Measurements from ENCODE around the gene KRT13. TPM values are rescaled to one million over a fixed set of nuclear protein-coding genes. Genes with fewer than 3 reads are reported as not detected.

KRT13 gene
- polyA plus RNA-seq, 1 donor from 2014 or later, result not detected

DNA sequence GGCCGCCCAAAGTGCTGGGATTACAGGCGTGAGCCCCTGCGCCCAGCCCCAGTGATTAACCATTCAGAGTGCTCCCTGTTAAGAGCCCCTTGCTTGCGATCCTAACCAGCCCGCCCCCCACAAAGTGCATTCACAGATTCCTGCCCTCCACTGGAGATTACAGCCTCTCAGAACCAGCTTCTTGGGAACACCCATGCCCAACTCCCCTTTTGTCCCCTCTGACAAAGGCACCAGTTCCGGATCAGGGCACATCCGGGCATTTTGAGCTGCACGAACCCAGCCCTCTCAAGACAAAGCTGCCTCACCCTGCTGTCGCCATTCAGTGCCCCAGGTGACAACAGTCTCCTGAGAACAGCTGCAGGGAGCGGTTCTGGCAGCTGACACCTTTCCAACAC lies 23.5 kb upstream of the KRT13 start:
- no peaks in the 10 kb centered on the region for H3K9me3 ChIP-seq (ENCODE audit: low read length)
- TF ChIP-seq POLR2AphosphoS5 (IDR thresholded peaks at IDR 0.05), result no peak
- TF ChIP-seq, protein P1, sequence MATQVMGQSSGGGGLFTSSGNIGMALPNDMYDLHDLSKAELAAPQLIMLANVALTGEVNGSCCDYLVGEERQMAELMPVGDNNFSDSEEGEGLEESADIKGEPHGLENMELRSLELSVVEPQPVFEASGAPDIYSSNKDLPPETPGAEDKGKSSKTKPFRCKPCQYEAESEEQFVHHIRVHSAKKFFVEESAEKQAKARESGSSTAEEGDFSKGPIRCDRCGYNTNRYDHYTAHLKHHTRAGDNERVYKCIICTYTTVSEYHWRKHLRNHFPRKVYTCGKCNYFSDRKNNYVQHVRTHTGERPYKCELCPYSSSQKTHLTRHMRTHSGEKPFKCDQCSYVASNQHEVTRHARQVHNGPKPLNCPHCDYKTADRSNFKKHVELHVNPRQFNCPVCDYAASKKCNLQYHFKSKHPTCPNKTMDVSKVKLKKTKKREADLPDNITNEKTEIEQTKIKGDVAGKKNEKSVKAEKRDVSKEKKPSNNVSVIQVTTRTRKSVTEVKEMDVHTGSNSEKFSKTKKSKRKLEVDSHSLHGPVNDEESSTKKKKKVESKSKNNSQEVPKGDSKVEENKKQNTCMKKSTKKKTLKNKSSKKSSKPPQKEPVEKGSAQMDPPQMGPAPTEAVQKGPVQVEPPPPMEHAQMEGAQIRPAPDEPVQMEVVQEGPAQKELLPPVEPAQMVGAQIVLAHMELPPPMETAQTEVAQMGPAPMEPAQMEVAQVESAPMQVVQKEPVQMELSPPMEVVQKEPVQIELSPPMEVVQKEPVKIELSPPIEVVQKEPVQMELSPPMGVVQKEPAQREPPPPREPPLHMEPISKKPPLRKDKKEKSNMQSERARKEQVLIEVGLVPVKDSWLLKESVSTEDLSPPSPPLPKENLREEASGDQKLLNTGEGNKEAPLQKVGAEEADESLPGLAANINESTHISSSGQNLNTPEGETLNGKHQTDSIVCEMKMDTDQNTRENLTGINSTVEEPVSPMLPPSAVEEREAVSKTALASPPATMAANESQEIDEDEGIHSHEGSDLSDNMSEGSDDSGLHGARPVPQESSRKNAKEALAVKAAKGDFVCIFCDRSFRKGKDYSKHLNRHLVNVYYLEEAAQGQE (IDR thresholded peaks at IDR 0.05; ENCODE audit: borderline replicate concordance), result no peak
- TF ChIP-seq RAD21 (conservative IDR thresholded peaks at IDR 0.05), result no peak
- TF ChIP-seq EP300 (conservative IDR thresholded peaks at IDR 0.05; ENCODE audit: poor library complexity, severe bottlenecking), result no peak
- no peak for TF ChIP-seq EZH2 (IDR thresholded peaks at IDR 0.05; ENCODE audit: borderline replicate concordance, insufficient read depth, low read length, poor library complexity, severe bottlenecking)
- TF ChIP-seq TAF1 (IDR thresholded peaks at IDR 0.05; ENCODE audit: low read depth), result no peak
- no peaks in the 10 kb centered on the region for H3K79me2 ChIP-seq (replicated peaks; ENCODE audit: insufficient read depth, low read length)
- no peak overlapping the region for H3K27ac ChIP-seq (ENCODE audit: low read length)
- no peak overlapping the region for H3K9ac ChIP-seq (ENCODE audit: low read length)
- H3K9me2 ChIP-seq (ENCODE audit: insufficient read depth, low read length), result no peaks in the 10 kb centered on the region
- H3F3A ChIP-seq (ENCODE audit: insufficient read depth, low read length, poor library complexity, severe bottlenecking), result no peaks in the 10 kb centered on the region
- H3K36me3 ChIP-seq (ENCODE audit: insufficient read depth, low read length), result no peaks in the 10 kb centered on the region
- no peak overlapping the region for H3K4me3 ChIP-seq (ENCODE audit: low read length)
- no peak overlapping the region for H2AFZ ChIP-seq (ENCODE audit: low read depth, low read length)
- no peak overlapping the region for H3K4me2 ChIP-seq (ENCODE audit: low read length)
- H3K27me3 ChIP-seq (ENCODE audit: insufficient read depth, low read depth, low read length), result peaks cover 28% of the 10 kb centered on the region
- no peaks in the 10 kb centered on the region for H4K20me1 ChIP-seq (ENCODE audit: insufficient read depth)

- Histone ChIP-seq H3K9ac (ENCODE audit: low read length) (no peak overlapping the region), H2AFZ (ENCODE audit: low read depth, low read length) (peak overlapping the region; percentile 8), H3K9me2 (ENCODE audit: insufficient read depth, low read length) (no peaks in the 10 kb centered on the region), H3K4me3 (ENCODE audit: low read length) (peak overlapping the region; percentile 55), H3K79me2 (replicated peaks; ENCODE audit: insufficient read depth, low read length) (no peaks in the 10 kb centered on the region), H3K27me3 (ENCODE audit: insufficient read depth, low read depth, low read length) (peaks cover 28% of the 10 kb centered on the region), H3K9me3 (ENCODE audit: low read length) (no peaks in the 10 kb centered on the region), H3K27ac (ENCODE audit: low read length) (no peak overlapping the region), H3F3A (ENCODE audit: insufficient read depth, low read length, poor library complexity, severe bottlenecking) (no peaks in the 10 kb centered on the region), H3K36me3 (ENCODE audit: insufficient read depth, low read length) (no peaks in the 10 kb centered on the region), H3K4me2 (ENCODE audit: low read length) (no peak overlapping the region), H4K20me1 (ENCODE audit: insufficient read depth) (no peaks in the 10 kb centered on the region)
- TF ChIP-seq EZH2 (IDR thresholded peaks at IDR 0.05; ENCODE audit: borderline replicate concordance, insufficient read depth, low read length, poor library complexity, severe bottlenecking), result peak; percentile 77
- TF ChIP-seq EP300 (conservative IDR thresholded peaks at IDR 0.05; ENCODE audit: poor library complexity, severe bottlenecking), result no peak
Measured at GRCh38 chr17:41527063-41528023, 21.9 kb upstream of the KRT13 start.

DNA sequence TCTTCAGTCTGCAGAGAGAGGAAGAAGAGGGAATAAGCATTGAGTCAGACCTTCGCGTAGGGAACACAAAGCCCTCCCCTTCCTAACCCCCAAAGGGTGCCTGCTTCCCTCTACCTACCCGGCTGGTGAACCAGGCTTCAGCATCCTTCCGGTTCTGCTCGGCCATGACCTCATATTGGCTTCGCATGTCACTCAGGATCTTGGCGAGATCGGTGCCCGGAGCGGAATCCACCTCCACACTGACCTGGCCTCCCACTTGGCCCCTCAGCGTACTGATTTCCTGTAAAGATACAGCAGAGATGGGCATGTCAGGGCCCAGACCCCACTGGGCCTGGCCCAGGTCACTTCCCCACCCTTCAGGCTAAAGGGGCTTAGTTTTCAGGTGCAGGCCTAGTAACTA lies 18.8 kb upstream of the KRT13 start:
- no peak overlapping the region for H3K4me3 ChIP-seq (ENCODE audit: low read length)
- peaks cover 26% of the 10 kb centered on the region for H3K27me3 ChIP-seq (ENCODE audit: insufficient read depth, low read depth, low read length)
- H3F3A ChIP-seq (ENCODE audit: insufficient read depth, low read length, poor library complexity, severe bottlenecking), result no peaks in the 10 kb centered on the region
- no peaks in the 10 kb centered on the region for H3K9me3 ChIP-seq (ENCODE audit: low read length)
- no peak overlapping the region for H3K27ac ChIP-seq (ENCODE audit: low read length)
- H2AFZ ChIP-seq (ENCODE audit: low read depth, low read length), result no peak overlapping the region
- H3K4me2 ChIP-seq (ENCODE audit: low read length), result no peak overlapping the region
- H3K79me2 ChIP-seq (replicated peaks; ENCODE audit: insufficient read depth, low read length), result no peaks in the 10 kb centered on the region
- H4K20me1 ChIP-seq (ENCODE audit: insufficient read depth), result no peaks in the 10 kb centered on the region
- no peak for TF ChIP-seq SMC3 (conservative IDR thresholded peaks at IDR 0.05; ENCODE audit: poor library complexity)
- no peak overlapping the region for H3K9ac ChIP-seq (ENCODE audit: low read length)
- H3K9me2 ChIP-seq (ENCODE audit: insufficient read depth, low read length), result no peaks in the 10 kb centered on the region
- no peaks in the 10 kb centered on the region for H3K36me3 ChIP-seq (ENCODE audit: insufficient read depth, low read length)

Data from neural cell (in vitro differentiated cells).